ENCODE results near the gene THBS2.

DNA sequence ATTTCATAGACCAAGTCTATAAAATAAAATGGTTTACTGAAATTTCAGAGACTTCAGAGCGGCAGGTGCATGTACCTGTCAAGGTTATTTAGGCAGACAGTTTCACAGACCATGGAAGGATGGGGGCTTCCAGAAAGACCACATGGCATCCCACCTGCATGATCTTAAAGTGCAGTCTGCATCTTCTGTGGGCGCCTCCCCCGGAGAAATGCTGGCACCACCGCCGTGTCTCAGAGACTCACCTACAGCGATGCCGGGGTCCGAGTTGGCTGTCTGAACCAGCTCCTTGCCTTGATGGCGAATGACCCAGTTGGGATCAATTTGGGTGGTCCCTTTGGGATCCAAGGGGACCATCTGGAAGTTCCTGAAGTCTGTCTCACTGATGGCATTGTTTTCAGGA lies 30.6 kb downstream of the THBS2 start:
- TF ChIP-seq, protein P1, sequence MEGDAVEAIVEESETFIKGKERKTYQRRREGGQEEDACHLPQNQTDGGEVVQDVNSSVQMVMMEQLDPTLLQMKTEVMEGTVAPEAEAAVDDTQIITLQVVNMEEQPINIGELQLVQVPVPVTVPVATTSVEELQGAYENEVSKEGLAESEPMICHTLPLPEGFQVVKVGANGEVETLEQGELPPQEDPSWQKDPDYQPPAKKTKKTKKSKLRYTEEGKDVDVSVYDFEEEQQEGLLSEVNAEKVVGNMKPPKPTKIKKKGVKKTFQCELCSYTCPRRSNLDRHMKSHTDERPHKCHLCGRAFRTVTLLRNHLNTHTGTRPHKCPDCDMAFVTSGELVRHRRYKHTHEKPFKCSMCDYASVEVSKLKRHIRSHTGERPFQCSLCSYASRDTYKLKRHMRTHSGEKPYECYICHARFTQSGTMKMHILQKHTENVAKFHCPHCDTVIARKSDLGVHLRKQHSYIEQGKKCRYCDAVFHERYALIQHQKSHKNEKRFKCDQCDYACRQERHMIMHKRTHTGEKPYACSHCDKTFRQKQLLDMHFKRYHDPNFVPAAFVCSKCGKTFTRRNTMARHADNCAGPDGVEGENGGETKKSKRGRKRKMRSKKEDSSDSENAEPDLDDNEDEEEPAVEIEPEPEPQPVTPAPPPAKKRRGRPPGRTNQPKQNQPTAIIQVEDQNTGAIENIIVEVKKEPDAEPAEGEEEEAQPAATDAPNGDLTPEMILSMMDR (IDR thresholded peaks at IDR 0.05; ENCODE audit: low read length) = no peak
- TF ChIP-seq EZH2 (optimal IDR thresholded peaks at IDR 0.05; ENCODE audit: low read depth, low read length) = no peak
- no peak for TF ChIP-seq EZH2phosphoT487 (IDR thresholded peaks at IDR 0.05; ENCODE audit: low read length)
